Stimulated activated naive CD8-positive, alpha-beta T cell treated with anti-CD3 and anti-CD28 coated beads, Interleukin-15, Interleukin-2, amounts not matched to agents 100 ng/mL and 50 ng/mL, for 24 hours (primary cell): Measurements from ENCODE around the gene PIWIL4.
"Not testable (repeated sequence)": the region's sequence is repeated elsewhere in the genome, so short reads cannot be mapped to it uniquely, and the experiment has no call there.

ENCODE experiments used
- H3K27ac Mint-ChIP-seq: one replicate; pipeline ENCODE4 v1.8.0; 2021; ENCODE audit warnings: mild to moderate bottlenecking, mixed read lengths
- H3K27me3 Mint-ChIP-seq: one replicate; pipeline ENCODE4 v1.8.0; 2021; ENCODE audit warnings: mixed read lengths
- H3K36me3 Mint-ChIP-seq: one replicate; pipeline ENCODE4 v1.8.0; 2021; ENCODE audit warnings: low read depth, mixed read lengths
- H3K4me1 Mint-ChIP-seq: one replicate; pipeline ENCODE4 v1.8.0; 2021; ENCODE audit warnings: low read depth, mixed read lengths
- H3K4me3 Mint-ChIP-seq: one replicate; pipeline ENCODE4 v1.8.0; 2021; ENCODE audit warnings: mild to moderate bottlenecking, mixed read lengths
- H3K9me3 Mint-ChIP-seq: one replicate; pipeline ENCODE4 v1.8.0; 2021; ENCODE audit warnings: mixed read lengths

Gene PIWIL4

GRCh38 chr11:94563176-94563847 lies 3.9 kb upstream of the PIWIL4 start:
- no peaks in the 10 kb centered on the region for H3K36me3 Mint-ChIP-seq
- no peaks in the 10 kb centered on the region for H3K27me3 Mint-ChIP-seq
- H3K4me3 Mint-ChIP-seq, result no peak overlapping the region
- H3K4me1 Mint-ChIP-seq, result no peaks in the 10 kb centered on the region
- H3K27ac Mint-ChIP-seq, result no peak overlapping the region
- H3K9me3 Mint-ChIP-seq, result no peaks in the 10 kb centered on the region

GRCh38 chr11:94563848-94564467 lies 3.2 kb upstream of the PIWIL4 start:
- Mint-ChIP-seq H3K9me3 (no peaks in the 10 kb centered on the region), H3K36me3 (no peaks in the 10 kb centered on the region), H3K4me3 (no peak overlapping the region), H3K27ac (no peak overlapping the region), H3K27me3 (no peaks in the 10 kb centered on the region), H3K4me1 (no peaks in the 10 kb centered on the region)

- Mint-ChIP-seq H3K36me3 (no peaks in the 10 kb centered on the region), H3K4me1 (no peaks in the 10 kb centered on the region), H3K9me3 (no peaks in the 10 kb centered on the region), H3K27me3 (no peaks in the 10 kb centered on the region), H3K4me3 (no peak overlapping the region), H3K27ac (no peak overlapping the region)
Observed at GRCh38 chr11:94568200-94568599, 1.0 kb downstream of the PIWIL4 start.

GRCh38 chr11:94568717-94569116 lies 1.5 kb downstream of the PIWIL4 start:
- Mint-ChIP-seq H3K36me3 (no peaks in the 10 kb centered on the region), H3K4me3 (no peak overlapping the region), H3K4me1 (no peaks in the 10 kb centered on the region), H3K27me3 (no peaks in the 10 kb centered on the region), H3K27ac (no peak overlapping the region), H3K9me3 (no peaks in the 10 kb centered on the region)

GRCh38 chr11:94572975-94573374 lies 5.8 kb downstream of the PIWIL4 start:
- H3K4me1 Mint-ChIP-seq, H3K36me3 Mint-ChIP-seq, H3K27ac Mint-ChIP-seq, H3K27me3 Mint-ChIP-seq, H3K9me3 Mint-ChIP-seq, H3K4me3 Mint-ChIP-seq: not testable (repeated sequence)

GRCh38 chr11:94574193-94574961 lies 7.2 kb downstream of the PIWIL4 start:
- Mint-ChIP-seq H3K36me3 (no peaks in the 10 kb centered on the region), H3K4me1 (no peaks in the 10 kb centered on the region), H3K27ac (no peak overlapping the region), H3K9me3 (no peaks in the 10 kb centered on the region), H3K4me3 (no peak overlapping the region), H3K27me3 (no peaks in the 10 kb centered on the region)

GRCh38 chr11:94576306-94576705 lies 9.1 kb downstream of the PIWIL4 start:
- no peak overlapping the region for H3K27ac Mint-ChIP-seq
- no peaks in the 10 kb centered on the region for H3K9me3 Mint-ChIP-seq
- H3K4me1 Mint-ChIP-seq, result no peaks in the 10 kb centered on the region
- H3K27me3 Mint-ChIP-seq, result no peaks in the 10 kb centered on the region
- H3K36me3 Mint-ChIP-seq, result no peaks in the 10 kb centered on the region
- no peak overlapping the region for H3K4me3 Mint-ChIP-seq

GRCh38 chr11:94577841-94578240 lies 10.7 kb downstream of the PIWIL4 start:
- Mint-ChIP-seq H3K36me3 (no peaks in the 10 kb centered on the region), H3K27me3 (no peaks in the 10 kb centered on the region), H3K9me3 (no peaks in the 10 kb centered on the region), H3K27ac (no peak overlapping the region), H3K4me3 (no peak overlapping the region), H3K4me1 (peaks cover 8% of the 10 kb centered on the region)

- H3K36me3 Mint-ChIP-seq, result no peaks in the 10 kb centered on the region
- no peaks in the 10 kb centered on the region for H3K9me3 Mint-ChIP-seq
- no peaks in the 10 kb centered on the region for H3K27me3 Mint-ChIP-seq
- no peak overlapping the region for H3K27ac Mint-ChIP-seq
- H3K4me3 Mint-ChIP-seq, result no peak overlapping the region
- peaks cover 8% of the 10 kb centered on the region for H3K4me1 Mint-ChIP-seq
Observed at GRCh38 chr11:94581926-94582325, 14.8 kb downstream of the PIWIL4 start.

GRCh38 chr11:94583213-94583865 lies 16.2 kb downstream of the PIWIL4 start:
- Mint-ChIP-seq H3K4me3 (no peak overlapping the region), H3K27ac (no peak overlapping the region), H3K36me3 (no peaks in the 10 kb centered on the region), H3K9me3 (no peaks in the 10 kb centered on the region), H3K27me3 (no peaks in the 10 kb centered on the region), H3K4me1 (peaks cover 8% of the 10 kb centered on the region)

- Mint-ChIP-seq H3K9me3 (no peaks in the 10 kb centered on the region), H3K36me3 (no peaks in the 10 kb centered on the region), H3K27ac (peak overlapping the region; percentile 18), H3K4me3 (no peak overlapping the region), H3K27me3 (no peaks in the 10 kb centered on the region), H3K4me1 (peaks cover 8% of the 10 kb centered on the region)
Observed at GRCh38 chr11:94583866-94584500, 16.8 kb downstream of the PIWIL4 start.

- H3K9me3 Mint-ChIP-seq, result no peaks in the 10 kb centered on the region
Observed at GRCh38 chr11:94584978-94585377, 17.8 kb downstream of the PIWIL4 start.

GRCh38 chr11:94585399-94585798 lies 18.2 kb downstream of the PIWIL4 start:
- H3K9me3 Mint-ChIP-seq, result no peaks in the 10 kb centered on the region
- no peaks in the 10 kb centered on the region for H3K27me3 Mint-ChIP-seq
- no peak overlapping the region for H3K4me3 Mint-ChIP-seq
- H3K36me3 Mint-ChIP-seq, result no peaks in the 10 kb centered on the region
- no peak overlapping the region for H3K27ac Mint-ChIP-seq
- H3K4me1 Mint-ChIP-seq, result peaks cover 8% of the 10 kb centered on the region

More at GRCh38 chr11:94584978-94585377, 17.8 kb downstream of the PIWIL4 start:
- no peak overlapping the region for H3K27ac Mint-ChIP-seq
- H3K4me1 Mint-ChIP-seq, result peaks cover 8% of the 10 kb centered on the region
- H3K27me3 Mint-ChIP-seq, result no peaks in the 10 kb centered on the region
- no peaks in the 10 kb centered on the region for H3K36me3 Mint-ChIP-seq
- H3K4me3 Mint-ChIP-seq, result no peak overlapping the region

- no peaks in the 10 kb centered on the region for H3K27me3 Mint-ChIP-seq
- no peaks in the 10 kb centered on the region for H3K36me3 Mint-ChIP-seq
- H3K9me3 Mint-ChIP-seq, result no peaks in the 10 kb centered on the region
- H3K4me3 Mint-ChIP-seq, result no peak overlapping the region
- peaks cover 8% of the 10 kb centered on the region for H3K4me1 Mint-ChIP-seq
- H3K27ac Mint-ChIP-seq, result no peak overlapping the region
Observed at GRCh38 chr11:94586546-94586945, 19.4 kb downstream of the PIWIL4 start.

- H3K4me3 Mint-ChIP-seq, result no peak overlapping the region
- no peak overlapping the region for H3K27ac Mint-ChIP-seq
- no peaks in the 10 kb centered on the region for H3K36me3 Mint-ChIP-seq
- H3K4me1 Mint-ChIP-seq, result peaks cover 3% of the 10 kb centered on the region
- no peaks in the 10 kb centered on the region for H3K9me3 Mint-ChIP-seq
- H3K27me3 Mint-ChIP-seq, result no peaks in the 10 kb centered on the region
Observed at GRCh38 chr11:94586978-94587377, 19.8 kb downstream of the PIWIL4 start.
